ENCODE data around the gene CAMTA1. TPM values are rescaled to one million over a fixed set of nuclear protein-coding genes. Genes with fewer than 3 reads are reported as not detected.

CAMTA1 gene
- total and polyA plus RNA-seq, 9 of the 15 experiments (the other 6 are each of a cell fraction or from before 2014, with no cell fraction given) = 43.9 to 161 (median 65.9) TPM

DNA sequence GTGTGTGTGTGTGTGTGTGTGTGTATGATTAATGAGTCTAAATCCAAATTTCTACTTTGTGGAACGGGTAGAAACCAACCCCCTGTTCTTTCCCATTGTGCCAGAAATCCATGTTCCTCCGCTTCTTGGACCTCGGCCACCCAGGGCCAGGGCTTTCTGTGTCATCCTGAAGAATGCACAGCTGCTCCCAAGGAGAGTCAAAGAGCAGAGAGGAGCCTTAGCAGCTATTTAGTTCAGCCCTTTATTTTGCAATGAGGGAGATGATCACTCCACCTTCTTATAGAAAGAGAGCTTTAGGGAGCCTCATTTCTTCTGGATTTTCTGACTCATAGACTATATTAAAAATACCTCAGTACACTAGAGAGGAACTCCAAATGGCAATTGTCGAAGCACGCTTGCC, 496.6 kb downstream of the CAMTA1 start:
- Histone ChIP-seq H3K79me2 (ENCODE audit: control insufficient read depth, insufficient read depth, low read length) (no peaks in the 10 kb centered on the region), H3K27me3 (ENCODE audit: control insufficient read depth in 2 of 2, insufficient read depth in 2 of 2, low read length in 2 of 2) (peaks cover 0 to 9% of the 10 kb centered on the region in 2 experiments; a peak in 1 of 5 replicates), H3K27ac (ENCODE audit: extremely low read depth, low read depth, low read length) (no peak overlapping the region), H3K4me2 (ENCODE audit: insufficient read depth, low read length) (no peak overlapping the region), H3K9ac (ENCODE audit: insufficient read depth in 1 of 2, low read depth in 2 of 2, low read length in 2 of 2) (no peak overlapping the region), H3K9me3 (replicated peaks; ENCODE audit: control insufficient read depth, insufficient read depth, low read depth, low read length) (no peaks in the 10 kb centered on the region), H3K4me3 (no peak overlapping the region), H4K20me1 (replicated peaks; ENCODE audit: control insufficient read depth, insufficient read depth, low read length) (0 out of 2 replicates have a peak, but pooled peaks cover 6% of the 10 kb centered on the region), H2AFZ (ENCODE audit: low read depth, low read length) (no peak overlapping the region), H3K4me1 (replicated peaks in 1 of 2; ENCODE audit: control insufficient read depth in 2 of 2, insufficient read depth in 2 of 2, low read length in 2 of 2) (no peaks in the 10 kb centered on the region), H3K36me3 (ENCODE audit: control insufficient read depth, insufficient read depth, low read length) (no peaks in the 10 kb centered on the region), H3K9me1 (ENCODE audit: control insufficient read depth, insufficient read depth, low read length) (no peaks in the 10 kb centered on the region)
- intact Hi-C loops (cut with micrococcal nuclease) (no loop called here), in situ Hi-C loops (cut with MboI) (no loop called here)
- ATAC-seq (no peak), FAIRE-seq (no peak), DNase-seq (ENCODE audit: extremely low read depth in 1 of 4, low spot score in 3 of 4) (no peak)
- 0% methylated on average over 5 of the region's 5 CpGs for WGBS (ENCODE audit: insufficient coverage, low coverage, missing lambda C conversion rate)
- no TSS peak for BruUV-seq (replicated peaks)
- POLR2A ChIA-PET = interaction anchor here (0.7 to 2.1 kb wide), 3 partner anchors 10 to 844 kb away, joined by 4 to 7 read pairs (median 5); no protein-coding TSS in a partner anchor
- CTCF ChIA-PET (ENCODE audit: low intra/inter-chr PET ratio) = interaction anchor here (0.6 kb wide), 1 partner anchor 46 kb away, joined by 3 read pairs; no protein-coding TSS in a partner anchor
- no peak for TF ChIP-seq CBX8 (IDR thresholded peaks at IDR 0.05; ENCODE audit: borderline replicate concordance, extremely low read depth, low read depth, low read length, poor library complexity, severe bottlenecking)
- TF ChIP-seq COPS2 (conservative IDR thresholded peaks at IDR 0.05) = no peak
- TF ChIP-seq, protein P1, sequence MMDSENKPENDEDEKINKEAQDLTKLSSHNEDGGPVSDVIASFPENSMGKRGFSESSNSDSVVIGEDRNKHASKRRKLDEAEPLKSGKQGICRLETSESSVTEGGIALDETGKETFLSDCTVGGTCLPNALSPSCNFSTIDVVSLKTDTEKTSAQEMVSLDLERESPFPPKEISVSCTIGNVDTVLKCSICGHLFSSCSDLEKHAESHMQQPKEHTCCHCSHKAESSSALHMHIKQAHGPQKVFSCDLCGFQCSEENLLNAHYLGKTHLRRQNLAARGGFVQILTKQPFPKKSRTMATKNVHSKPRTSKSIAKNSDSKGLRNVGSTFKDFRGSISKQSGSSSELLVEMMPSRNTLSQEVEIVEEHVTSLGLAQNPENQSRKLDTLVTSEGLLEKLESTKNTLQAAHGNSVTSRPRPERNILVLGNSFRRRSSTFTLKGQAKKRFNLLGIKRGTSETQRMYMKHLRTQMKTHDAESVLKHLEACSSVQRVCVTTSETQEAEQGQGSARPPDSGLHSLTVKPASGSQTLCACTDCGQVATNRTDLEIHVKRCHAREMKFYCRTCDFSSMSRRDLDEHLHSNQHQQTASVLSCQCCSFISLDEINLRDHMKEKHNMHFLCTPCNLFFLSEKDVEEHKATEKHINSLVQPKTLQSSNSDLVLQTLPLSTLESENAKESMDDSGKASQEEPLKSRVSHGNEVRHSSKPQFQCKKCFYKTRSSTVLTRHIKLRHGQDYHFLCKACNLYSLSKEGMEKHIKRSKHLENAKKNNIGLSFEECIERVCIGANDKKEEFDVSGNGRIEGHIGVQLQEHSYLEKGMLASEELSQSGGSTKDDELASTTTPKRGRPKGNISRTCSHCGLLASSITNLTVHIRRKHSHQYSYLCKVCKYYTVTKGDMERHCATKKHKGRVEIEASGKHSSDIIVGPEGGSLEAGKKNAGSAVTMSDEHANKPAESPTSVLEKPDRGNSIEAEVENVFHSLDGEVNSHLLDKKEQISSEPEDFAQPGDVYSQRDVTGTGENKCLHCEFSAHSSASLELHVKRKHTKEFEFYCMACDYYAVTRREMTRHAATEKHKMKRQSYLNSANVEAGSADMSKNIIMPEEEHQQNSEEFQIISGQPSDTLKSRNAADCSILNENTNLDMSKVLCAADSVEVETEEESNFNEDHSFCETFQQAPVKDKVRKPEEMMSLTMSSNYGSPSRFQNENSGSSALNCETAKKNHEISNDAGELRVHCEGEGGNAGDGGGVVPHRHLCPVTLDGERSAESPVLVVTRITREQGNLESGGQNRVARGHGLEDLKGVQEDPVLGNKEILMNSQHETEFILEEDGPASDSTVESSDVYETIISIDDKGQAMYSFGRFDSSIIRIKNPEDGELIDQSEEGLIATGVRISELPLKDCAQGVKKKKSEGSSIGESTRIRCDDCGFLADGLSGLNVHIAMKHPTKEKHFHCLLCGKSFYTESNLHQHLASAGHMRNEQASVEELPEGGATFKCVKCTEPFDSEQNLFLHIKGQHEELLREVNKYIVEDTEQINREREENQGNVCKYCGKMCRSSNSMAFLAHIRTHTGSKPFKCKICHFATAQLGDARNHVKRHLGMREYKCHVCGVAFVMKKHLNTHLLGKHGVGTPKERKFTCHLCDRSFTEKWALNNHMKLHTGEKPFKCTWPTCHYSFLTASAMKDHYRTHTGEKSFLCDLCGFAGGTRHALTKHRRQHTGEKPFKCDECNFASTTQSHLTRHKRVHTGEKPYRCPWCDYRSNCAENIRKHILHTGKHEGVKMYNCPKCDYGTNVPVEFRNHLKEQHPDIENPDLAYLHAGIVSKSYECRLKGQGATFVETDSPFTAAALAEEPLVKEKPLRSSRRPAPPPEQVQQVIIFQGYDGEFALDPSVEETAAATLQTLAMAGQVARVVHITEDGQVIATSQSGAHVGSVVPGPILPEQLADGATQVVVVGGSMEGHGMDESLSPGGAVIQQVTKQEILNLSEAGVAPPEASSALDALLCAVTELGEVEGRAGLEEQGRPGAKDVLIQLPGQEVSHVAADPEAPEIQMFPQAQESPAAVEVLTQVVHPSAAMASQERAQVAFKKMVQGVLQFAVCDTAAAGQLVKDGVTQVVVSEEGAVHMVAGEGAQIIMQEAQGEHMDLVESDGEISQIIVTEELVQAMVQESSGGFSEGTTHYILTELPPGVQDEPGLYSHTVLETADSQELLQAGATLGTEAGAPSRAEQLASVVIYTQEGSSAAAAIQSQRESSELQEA (IDR thresholded peaks at IDR 0.05; ENCODE audit: low read depth) = no peak
- TF ChIP-seq ZNF707 (CRISPR knock-in tag; conservative IDR thresholded peaks at IDR 0.05) = no peak
- TF ChIP-seq, protein P2, sequence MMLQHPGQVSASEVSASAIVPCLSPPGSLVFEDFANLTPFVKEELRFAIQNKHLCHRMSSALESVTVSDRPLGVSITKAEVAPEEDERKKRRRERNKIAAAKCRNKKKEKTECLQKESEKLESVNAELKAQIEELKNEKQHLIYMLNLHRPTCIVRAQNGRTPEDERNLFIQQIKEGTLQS (IDR thresholded peaks at IDR 0.05) = no peak
- TF ChIP-seq, protein P2 (CRISPR knock-in tag; conservative IDR thresholded peaks at IDR 0.05) = no peak
